Testis (tissue), 3 donors: ENCODE results near the gene CARMIL1. TPM values are rescaled to one million over a fixed set of nuclear protein-coding genes. Genes with fewer than 3 reads are reported as not detected.

Source experiments
- DNase-seq: peaks from one replicate; pipeline ENCODE4 v3.0.0-alpha.2; 2019
- H3K27ac ChIP-seq, 2 donors: fragments of 200-600 bp; sonication (generic); one replicate each; pipeline ENCODE4 v1.5.1; 2019
- H3K27me3 ChIP-seq: fragments of 200-600 bp; sonication (generic); one replicate; pipeline ENCODE4 v1.5.1; 2019
- H3K36me3 ChIP-seq: fragments of 200-600 bp; sonication (generic); one replicate; pipeline ENCODE4 v1.5.1; 2017; ENCODE audit warnings: low read depth; ENCODE audit errors: missing control alignments
- H3K4me1 ChIP-seq: fragments of 200-600 bp; sonication (generic); one replicate; pipeline ENCODE4 v1.5.1; 2019
- H3K4me3 ChIP-seq, 2 donors: fragments of 200-600 bp; sonication (generic); one replicate each; pipeline ENCODE4 v1.5.1; 2017 to 2019
- H3K9me3 ChIP-seq: fragments of 200-600 bp; sonication (generic); one replicate; pipeline ENCODE4 v1.5.1; 2017
- POLR2A ChIP-seq: fragments of 450-650 bp; IDR thresholded peaks from one replicate; pipeline ENCODE4 v1.6.1; 2017; ENCODE audit warnings: antibody characterized with exemption, mild to moderate bottlenecking, moderate library complexity
- WGBS, 2 donors: methylation state at CpG; one replicate each; pipeline ENCODE4 v1.1.5; 2018; 5-methylcytosine and 5-hydroxymethylcytosine counted together
- intact Hi-C: fragments of 100-400 bp; cut with DNase I; formaldehyde crosslinking; loops from one replicate; pipeline ENCODE4 v1.15.1; 2023; ENCODE audit warnings: low total_unique reads
- polyA plus RNA-seq: library from polyadenylated mRNA; stranded (reverse); fragments of 350-450 nt; fragmentation: Illumina TruSeq; extraction: RNeasy Lipid Tissue Mini Kit (QIAGEN cat#74804); gene quantifications from one replicate; pipeline ENCODE4 v1.2.3, GENCODE V29; 2014; ENCODE audit warnings: low read depth, low replicate concordance; ENCODE audit not compliant: insufficient read depth
- total RNA-seq, 2 donors: library from RNA; depleted of rRNA; stranded (reverse); fragments of >200 nt; gene quantifications; one replicate each; pipeline ENCODE4 v1.2.3, GENCODE V29; 2016
- TF ChIP-seq, protein P1 (sequence below), 3 experiments: fragments of 450-650 bp in 2 of 3; fragments of 200-600 bp in 1 of 3; sonication (generic) in 1 of 3; IDR thresholded peaks; one replicate each; pipeline ENCODE4 v1.5.1; 2016 to 2019; ENCODE audit warnings: antibody characterized with exemption in 3 of 3, mild to moderate bottlenecking in 2 of 3, moderate library complexity in 1 of 3

The CARMIL1 gene
- total and polyA plus RNA-seq, 3 donors from 2014 or later, result 39.4 to 120 (median 108) TPM

DNA sequence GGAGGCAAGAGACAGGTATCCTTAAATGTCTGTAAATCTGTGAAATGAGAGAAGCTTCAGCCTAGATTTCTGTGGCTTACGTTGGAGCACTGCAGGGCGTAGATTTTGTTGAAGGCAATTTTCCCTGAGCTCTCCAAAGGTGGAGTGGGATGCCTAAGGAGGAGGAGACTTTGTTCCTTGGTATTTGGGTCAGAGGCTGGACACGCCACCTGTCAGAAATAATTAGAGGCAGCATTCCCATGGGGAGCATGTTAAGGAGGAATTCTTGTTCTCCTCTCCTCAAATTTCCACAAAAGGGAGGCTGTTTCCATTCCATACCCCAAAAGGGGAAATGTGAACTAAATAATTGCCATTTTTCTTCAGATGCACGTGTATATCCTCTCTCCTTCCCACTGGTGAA lies 361.7 kb downstream of the CARMIL1 start:
- no peak for TF ChIP-seq POLR2A
- TF ChIP-seq, protein P1, sequence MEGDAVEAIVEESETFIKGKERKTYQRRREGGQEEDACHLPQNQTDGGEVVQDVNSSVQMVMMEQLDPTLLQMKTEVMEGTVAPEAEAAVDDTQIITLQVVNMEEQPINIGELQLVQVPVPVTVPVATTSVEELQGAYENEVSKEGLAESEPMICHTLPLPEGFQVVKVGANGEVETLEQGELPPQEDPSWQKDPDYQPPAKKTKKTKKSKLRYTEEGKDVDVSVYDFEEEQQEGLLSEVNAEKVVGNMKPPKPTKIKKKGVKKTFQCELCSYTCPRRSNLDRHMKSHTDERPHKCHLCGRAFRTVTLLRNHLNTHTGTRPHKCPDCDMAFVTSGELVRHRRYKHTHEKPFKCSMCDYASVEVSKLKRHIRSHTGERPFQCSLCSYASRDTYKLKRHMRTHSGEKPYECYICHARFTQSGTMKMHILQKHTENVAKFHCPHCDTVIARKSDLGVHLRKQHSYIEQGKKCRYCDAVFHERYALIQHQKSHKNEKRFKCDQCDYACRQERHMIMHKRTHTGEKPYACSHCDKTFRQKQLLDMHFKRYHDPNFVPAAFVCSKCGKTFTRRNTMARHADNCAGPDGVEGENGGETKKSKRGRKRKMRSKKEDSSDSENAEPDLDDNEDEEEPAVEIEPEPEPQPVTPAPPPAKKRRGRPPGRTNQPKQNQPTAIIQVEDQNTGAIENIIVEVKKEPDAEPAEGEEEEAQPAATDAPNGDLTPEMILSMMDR (IDR thresholded peaks at IDR 0.05), result no peak
- no peak for DNase-seq
- Histone ChIP-seq H3K36me3 (no peaks in the 10 kb centered on the region), H3K27me3 (no peaks in the 10 kb centered on the region), H3K27ac (no peak overlapping the region), H3K4me1 (no peaks in the 10 kb centered on the region), H3K4me3 (no peak overlapping the region), H3K9me3 (no peaks in the 10 kb centered on the region)
- 75 to 81% methylated on average over 4 of the region's 4 CpGs for WGBS, 2 donors
- intact Hi-C loops, result no loop called here

DNA sequence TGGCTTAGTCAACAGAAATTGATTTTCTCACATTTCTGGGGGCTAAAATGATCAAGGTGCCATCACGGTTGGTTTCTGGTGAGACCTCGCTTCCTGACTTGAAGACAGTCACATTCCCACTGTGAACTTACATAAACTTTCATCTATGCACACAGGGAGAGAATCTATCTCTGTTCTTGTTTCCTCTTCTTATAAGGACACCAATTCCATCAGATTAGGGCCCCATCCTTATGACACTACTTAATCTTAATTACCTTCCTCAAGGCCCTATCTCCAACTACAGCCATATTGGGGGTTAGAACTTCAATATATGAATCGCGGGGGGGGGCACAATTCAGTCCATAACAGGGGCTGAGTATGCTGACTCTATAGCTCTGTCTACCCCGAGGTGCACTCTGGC lies 362.2 kb downstream of the CARMIL1 start:
- H3K27me3 ChIP-seq, result no peaks in the 10 kb centered on the region
- 84% methylated on average over 5 of the region's 5 CpGs for WGBS, 2 donors
- H3K4me3 ChIP-seq, result no peak overlapping the region
- H3K4me1 ChIP-seq, result no peaks in the 10 kb centered on the region
- DNase-seq, result no peak
- H3K9me3 ChIP-seq, result no peaks in the 10 kb centered on the region
- no peak overlapping the region for H3K27ac ChIP-seq
- TF ChIP-seq, protein P1 (IDR thresholded peaks at IDR 0.05), result no peak
- intact Hi-C loops, result no loop called here
- no peaks in the 10 kb centered on the region for H3K36me3 ChIP-seq

DNA sequence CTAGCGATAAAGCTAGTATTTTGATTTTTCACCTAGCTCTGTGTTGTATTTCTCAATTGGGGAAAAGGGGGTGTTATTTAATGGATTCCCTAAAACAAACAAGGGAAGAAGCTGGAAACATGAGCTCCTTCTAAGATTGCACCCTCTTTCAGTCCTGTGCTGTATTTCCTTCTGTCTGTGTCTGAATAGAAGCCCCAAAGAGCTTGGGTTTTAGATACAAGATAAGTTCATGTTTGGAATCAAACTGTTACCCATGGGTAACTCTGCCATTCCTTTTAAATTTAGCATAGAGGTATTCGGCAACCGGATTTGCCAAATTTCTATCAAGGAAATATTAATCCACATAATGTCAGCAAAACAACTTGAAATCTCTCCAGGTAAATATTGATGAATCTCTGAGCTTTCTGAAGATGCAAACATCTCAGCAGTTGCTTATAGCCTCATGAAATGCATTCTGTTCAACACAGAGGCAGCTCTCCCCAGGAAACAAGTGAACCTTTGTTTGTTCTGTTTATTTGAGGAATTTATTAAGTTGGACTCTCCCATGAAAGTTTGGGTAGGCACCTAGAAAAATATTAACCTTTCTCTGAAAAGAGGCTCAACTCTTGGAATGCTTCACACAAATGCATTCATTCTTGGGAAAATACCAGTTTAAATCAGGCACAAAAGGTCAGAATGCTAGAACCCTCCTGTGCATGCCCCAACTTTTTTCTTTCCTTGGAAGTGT lies 362.9 kb downstream of the CARMIL1 start:
- no peaks in the 10 kb centered on the region for H3K36me3 ChIP-seq
- TF ChIP-seq POLR2A, result no peak
- TF ChIP-seq, protein P1 (IDR thresholded peaks at IDR 0.05), result no peak
- H3K9me3 ChIP-seq, result no peaks in the 10 kb centered on the region
- H3K4me1 ChIP-seq, result no peaks in the 10 kb centered on the region
- DNase-seq, result no peak
- H3K4me3 ChIP-seq, result no peak overlapping the region
- 92 to 96% methylated on average over 3 of the region's 3 CpGs for WGBS, 2 donors
- intact Hi-C loops, result no loop called here
- no peak overlapping the region for H3K27ac ChIP-seq
- no peaks in the 10 kb centered on the region for H3K27me3 ChIP-seq

DNA sequence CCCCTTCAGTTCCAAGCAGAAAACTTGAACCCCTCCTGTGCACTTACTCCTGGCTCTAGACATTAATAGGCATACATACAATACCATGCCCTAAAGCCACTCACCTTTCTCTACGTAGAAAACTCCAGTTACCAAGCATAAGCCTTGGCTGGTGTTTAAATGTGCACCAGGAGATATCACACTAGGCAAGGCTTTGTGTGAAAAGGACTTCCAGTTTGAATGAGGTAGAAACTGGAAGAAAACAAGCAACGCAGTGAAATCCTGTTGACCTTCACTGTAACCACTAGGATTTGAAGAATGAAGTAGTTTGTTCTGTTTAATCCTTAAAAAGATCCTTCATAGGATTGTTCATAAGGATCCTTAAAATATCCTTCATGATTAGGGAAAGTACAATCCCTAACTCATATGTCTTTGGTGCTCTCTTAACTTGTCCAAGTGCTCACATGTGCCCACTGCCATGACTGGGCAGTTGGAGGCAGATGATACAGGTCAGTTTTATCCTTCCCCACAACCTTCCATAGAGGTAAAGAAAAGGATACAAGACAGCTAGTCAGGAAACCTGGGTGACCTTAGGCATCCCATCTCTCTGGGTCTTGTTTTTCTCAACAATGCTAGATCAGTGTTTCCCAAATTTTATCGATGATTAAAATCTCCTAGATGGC lies 363.6 kb downstream of the CARMIL1 start:
- Histone ChIP-seq H3K4me1 (no peaks in the 10 kb centered on the region), H3K27me3 (no peaks in the 10 kb centered on the region), H3K9me3 (no peaks in the 10 kb centered on the region), H3K27ac (no peak overlapping the region), H3K4me3 (no peak overlapping the region), H3K36me3 (no peaks in the 10 kb centered on the region)
- 69 to 83% methylated on average over 3 of the region's 3 CpGs for WGBS, 2 donors
- no peak for DNase-seq
- intact Hi-C loops, result no loop called here
- TF ChIP-seq, protein P1 (IDR thresholded peaks at IDR 0.05), result no peak
- no peak for TF ChIP-seq POLR2A

DNA sequence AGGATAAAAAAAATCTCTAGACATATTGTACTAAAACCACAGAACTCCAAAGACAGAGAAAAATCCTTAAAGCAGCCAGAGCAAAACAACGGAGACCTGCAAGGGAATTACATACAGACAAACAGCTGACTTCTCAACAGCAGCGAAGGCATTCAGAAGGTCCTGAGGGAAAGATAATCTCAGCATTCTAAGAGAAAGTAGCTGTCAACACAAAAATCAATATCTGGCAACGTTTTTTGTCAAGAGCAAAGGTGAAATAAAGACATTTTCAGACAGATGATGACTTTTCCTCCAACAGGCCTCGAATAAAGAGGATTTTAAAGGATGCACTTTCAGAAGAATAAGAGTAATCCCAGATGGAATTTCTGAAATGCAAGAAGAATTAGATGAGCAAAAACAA lies 366.7 kb downstream of the CARMIL1 start:
- H3K9me3 ChIP-seq, result no peaks in the 10 kb centered on the region
- DNase-seq, result no peak
- no peak overlapping the region for H3K27ac ChIP-seq
- no peak overlapping the region for H3K4me3 ChIP-seq
- WGBS, 2 donors, result 71% methylated on average over 4 of the region's 4 CpGs
- no peaks in the 10 kb centered on the region for H3K27me3 ChIP-seq
- intact Hi-C loops, result no loop called here
- TF ChIP-seq POLR2A, result no peak
- TF ChIP-seq, protein P1 (IDR thresholded peaks at IDR 0.05), result no peak
- H3K36me3 ChIP-seq, result no peaks in the 10 kb centered on the region
- no peaks in the 10 kb centered on the region for H3K4me1 ChIP-seq
